HEK293 (cell line): Measurements from ENCODE around the gene STK11.

Source experiments
- CTCF ChIP-seq: fragments of 450-650 bp; formaldehyde crosslinking; IDR thresholded peaks from 2 replicates; pipeline ENCODE4 v1.5.1; 2016; ENCODE audit warnings: missing biosample characterization, missing genetic modification characterization
- PATZ1 ChIP-seq: fragments of 450-650 bp; formaldehyde crosslinking; IDR thresholded peaks from 2 replicates; pipeline ENCODE4 v1.5.1; 2016; ENCODE audit warnings: missing biosample characterization, missing genetic modification characterization
- TSHZ1 ChIP-seq: fragments of 450-650 bp; formaldehyde crosslinking; IDR thresholded peaks from 2 replicates; pipeline ENCODE4 v1.5.1; 2016; ENCODE audit warnings: missing biosample characterization, missing genetic modification characterization, borderline replicate concordance
- ZFP3 ChIP-seq: fragments of 450-650 bp; formaldehyde crosslinking; IDR thresholded peaks from 2 replicates; pipeline ENCODE4 v1.5.1; 2016; ENCODE audit warnings: low read depth, missing biosample characterization, missing genetic modification characterization

- TF ChIP-seq PATZ1 (tag by site-specific recombination) (no peak; the same call in 1 of the 2 replicates), CTCF (tag by site-specific recombination) (0 out of 2 replicates have a peak, but pooled peaks have one; percentile 19), ZFP3 (tag by site-specific recombination) (no peak), TSHZ1 (tag by site-specific recombination) (no peak)
Measured at GRCh38 chr19:1172353-1173158, 33.0 kb upstream of the STK11 start.
